Tibial nerve (tissue), 4 donors: Measurements from ENCODE around the gene ABCC8. TPM values are rescaled to one million over a fixed set of nuclear protein-coding genes. Genes with fewer than 3 reads are reported as not detected.

Experiments
- DNase-seq, 2 donors: peaks; one replicate each; pipeline ENCODE4 v3.0.0-alpha.2; 2019; ENCODE audit warnings: low spot score in 2 of 2
- H3K27ac ChIP-seq, 4 donors: fragments of 200-600 bp; sonication (generic) in 3 of 4; one replicate each; pipeline ENCODE4 v1.5.1; 2017 to 2019; ENCODE audit warnings: mild to moderate bottlenecking in 1 of 4
- H3K27me3 ChIP-seq, 2 donors: fragments of 200-600 bp; sonication (generic) in 1 of 2; one replicate each; pipeline versions ENCODE4 v1.5.1 to v1.6.0; 2017 to 2019
- H3K36me3 ChIP-seq, 3 donors: fragments of 200-600 bp; sonication (generic); one replicate each; pipeline ENCODE4 v1.5.1; 2018 to 2019
- H3K4me1 ChIP-seq, 4 donors: fragments of 200-600 bp; sonication (generic) in 3 of 4; one replicate each; pipeline ENCODE4 v1.5.1; 2017 to 2019
- H3K4me3 ChIP-seq, 4 donors: fragments of 200-600 bp; sonication (generic) in 3 of 4; one replicate each; pipeline ENCODE4 v1.5.1; 2017 to 2019; ENCODE audit warnings: mild to moderate bottlenecking in 1 of 4, moderate library complexity in 1 of 4
- H3K9me3 ChIP-seq, 4 donors: fragments of 200-600 bp; sonication (generic) in 3 of 4; one replicate each; pipeline ENCODE4 v1.5.1; 2017 to 2019
- CTCF ChIP-seq, 5 experiments: fragments of 200-600 bp in 3 of 5; fragments of 450-650 bp in 2 of 5; sonication (generic) in 3 of 5; IDR thresholded peaks; one replicate each; pipeline ENCODE4 v1.5.1; 2016 to 2019; ENCODE audit warnings: antibody characterized with exemption in 5 of 5, mild to moderate bottlenecking in 3 of 5, moderate library complexity in 2 of 5
- EP300 ChIP-seq, 2 donors: sonication (generic); formaldehyde crosslinking; IDR thresholded peaks; one replicate each; pipeline ENCODE4 v1.6.1; 2017; ENCODE audit warnings: antibody characterized with exemption in 2 of 2, mild to moderate bottlenecking in 1 of 2
- POLR2A ChIP-seq, 2 donors: fragments of 450-650 bp; IDR thresholded peaks; one replicate each; pipeline ENCODE4 v1.6.1; 2017; ENCODE audit warnings: antibody characterized with exemption in 2 of 2, mild to moderate bottlenecking in 2 of 2, moderate library complexity in 2 of 2
- WGBS, 2 donors: methylation state at CpG; one replicate each; pipeline ENCODE4 v1.1.5; 2018; 5-methylcytosine and 5-hydroxymethylcytosine counted together
- total RNA-seq, 4 donors: library from RNA; depleted of rRNA; stranded (reverse); fragments of >200 nt; gene quantifications; one replicate each; pipeline ENCODE4 v1.1.0, GENCODE V29; 2016

The ABCC8 gene
- total RNA-seq, 4 donors from 2014 or later = 1.3 to 8.6 (median 5.1) TPM

DNA sequence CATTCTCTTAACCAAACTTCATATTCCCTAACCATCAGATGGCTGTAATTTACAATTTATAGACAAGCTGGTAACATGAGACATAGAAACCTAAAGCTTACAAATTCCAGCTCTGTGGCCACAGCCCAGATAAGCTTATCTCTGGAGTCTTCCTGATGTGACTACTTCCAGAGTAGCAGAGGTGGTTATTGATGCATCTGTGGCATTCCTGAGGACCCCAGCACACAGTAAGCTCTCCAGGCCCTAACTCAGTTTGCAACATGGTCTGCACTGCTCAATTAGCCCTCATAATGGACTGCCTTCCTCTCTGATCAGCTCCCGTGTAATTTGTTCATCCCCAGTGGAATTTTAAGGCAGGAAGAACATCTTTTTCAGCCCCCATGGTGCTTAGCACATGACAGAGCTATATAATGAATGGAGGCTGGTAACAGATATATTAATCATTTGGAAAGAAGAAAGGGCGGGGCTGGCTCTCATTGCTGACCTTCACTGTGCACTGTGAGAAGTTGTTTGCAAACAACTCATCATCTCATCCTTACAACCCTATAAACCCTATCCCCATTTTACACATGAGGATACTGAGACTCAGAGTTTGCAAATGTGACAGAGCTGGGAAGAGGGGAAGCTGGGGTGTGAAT, 58.1 kb downstream of the ABCC8 start:
- Histone ChIP-seq H3K4me1 (no peaks in the 10 kb centered on the region), H3K27me3 (peaks cover 0 to 4% of the 10 kb centered on the region in 2 donors), H3K36me3 (no peaks in the 10 kb centered on the region), H3K9me3 (no peaks in the 10 kb centered on the region), H3K4me3 (no peak overlapping the region), H3K27ac (no peak overlapping the region)
- TF ChIP-seq EP300 (IDR thresholded peaks at IDR 0.05) (no peak), CTCF (IDR thresholded peaks at IDR 0.05) (no peak), POLR2A (IDR thresholded peaks at IDR 0.05) (no peak)
- WGBS, 2 donors = 51 to 64% methylated on average over 2 of the region's 2 CpGs
- no peak for DNase-seq

DNA sequence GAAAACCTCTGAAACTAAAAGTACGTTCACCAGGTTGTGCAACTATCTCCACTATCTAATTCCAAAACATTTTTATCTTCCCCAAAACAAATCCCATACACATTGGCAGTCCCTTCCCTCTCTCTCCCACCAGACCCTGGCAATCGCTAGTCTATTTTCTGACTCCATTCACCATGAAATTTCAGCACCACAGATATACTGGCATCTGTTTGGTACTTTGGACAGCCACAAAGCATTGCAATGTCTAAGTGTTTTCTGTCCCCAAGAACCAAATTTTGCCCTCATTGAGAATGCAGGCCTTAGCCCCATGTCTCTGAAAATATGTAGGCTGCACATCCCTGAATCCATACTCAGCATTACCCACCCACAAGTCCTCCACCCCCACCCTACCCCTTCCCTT, 60.2 kb downstream of the ABCC8 start:
- DNase-seq = no peak
- TF ChIP-seq EP300 (IDR thresholded peaks at IDR 0.05) (no peak), CTCF (IDR thresholded peaks at IDR 0.05) (no peak), POLR2A (IDR thresholded peaks at IDR 0.05) (no peak)
- no peaks in the 10 kb centered on the region for H3K4me1 ChIP-seq
- H3K36me3 ChIP-seq = no peaks in the 10 kb centered on the region
- 75 to 86% methylated on average over 2 of the region's 2 CpGs for WGBS, 2 donors
- H3K4me3 ChIP-seq = no peak overlapping the region
- H3K27ac ChIP-seq = no peak overlapping the region
- H3K27me3 ChIP-seq = peaks cover 0 to 4% of the 10 kb centered on the region in 2 donors
- no peaks in the 10 kb centered on the region for H3K9me3 ChIP-seq

GRCh38 chr11:17415523-17416104, 61.0 kb downstream of the ABCC8 start:
- Histone ChIP-seq H3K36me3 (no peaks in the 10 kb centered on the region), H3K4me1 (no peaks in the 10 kb centered on the region), H3K9me3 (no peaks in the 10 kb centered on the region), H3K27me3 (peaks cover 0 to 4% of the 10 kb centered on the region in 2 donors), H3K4me3 (no peak overlapping the region), H3K27ac (no peak overlapping the region)
- no peak for DNase-seq
- TF ChIP-seq EP300 (IDR thresholded peaks at IDR 0.05) = no peak
- TF ChIP-seq POLR2A (IDR thresholded peaks at IDR 0.05) = no peak
- TF ChIP-seq CTCF (IDR thresholded peaks at IDR 0.05) = no peak
- WGBS, 2 donors = 55 to 87% methylated on average over 6 of the region's 6 CpGs

DNA sequence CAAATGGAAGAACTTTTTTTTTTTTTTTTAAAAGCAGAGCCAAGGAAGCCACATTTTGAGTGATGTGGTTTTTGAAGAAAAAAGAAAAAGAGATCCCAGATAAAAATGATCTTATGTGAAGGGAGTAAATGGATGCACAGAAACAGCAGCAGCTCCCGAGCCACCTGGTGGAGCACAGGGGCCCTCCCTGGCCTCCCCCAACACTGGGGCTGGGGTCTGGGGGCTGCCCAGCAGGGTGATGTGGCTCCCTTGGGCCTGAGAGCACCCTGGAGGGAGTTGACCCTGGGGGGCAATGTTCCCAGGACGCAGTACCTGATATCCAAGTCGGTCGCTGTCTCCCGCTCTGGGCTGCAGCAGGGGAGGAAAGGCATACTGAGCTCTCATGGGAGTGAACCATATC, 61.7 kb downstream of the ABCC8 start:
- TF ChIP-seq EP300 (IDR thresholded peaks at IDR 0.05) (no peak), CTCF (IDR thresholded peaks at IDR 0.05) (no peak), POLR2A (IDR thresholded peaks at IDR 0.05) (no peak)
- Histone ChIP-seq H3K4me1 (no peaks in the 10 kb centered on the region), H3K36me3 (no peaks in the 10 kb centered on the region), H3K27me3 (peaks cover 0 to 4% of the 10 kb centered on the region in 2 donors), H3K4me3 (no peak overlapping the region), H3K9me3 (no peaks in the 10 kb centered on the region), H3K27ac (no peak overlapping the region)
- 82 to 92% methylated on average over 5 of the region's 5 CpGs for WGBS, 2 donors
- DNase-seq = no peak

GRCh38 chr11:17414317-17414737, 62.3 kb downstream of the ABCC8 start:
- Histone ChIP-seq H3K36me3 (no peaks in the 10 kb centered on the region), H3K4me1 (no peaks in the 10 kb centered on the region), H3K9me3 (no peaks in the 10 kb centered on the region), H3K4me3 (no peak overlapping the region), H3K27ac (no peak overlapping the region), H3K27me3 (peaks cover 0 to 4% of the 10 kb centered on the region in 2 donors)
- DNase-seq = no peak
- WGBS, 2 donors = 76 to 85% methylated on average over 8 of the region's 8 CpGs
- TF ChIP-seq CTCF (IDR thresholded peaks at IDR 0.05) (no peak), POLR2A (IDR thresholded peaks at IDR 0.05) (no peak), EP300 (IDR thresholded peaks at IDR 0.05) (no peak)
